SK-MEL-5 (cell line): ENCODE data around the gene TEKT5. TPM values are rescaled to one million over a fixed set of nuclear protein-coding genes. Genes with fewer than 3 reads are reported as not detected.
A peak's percentile ranks its signal among the peaks of the same experiment; 100 is the strongest.
"Not testable (repeated sequence)": the region's sequence is repeated elsewhere in the genome, so short reads cannot be mapped to it uniquely, and the experiment has no call there.

Experiments used
- DNase-seq: peaks from one replicate; pipeline ENCODE4 v3.0.0-alpha.2; 2016; ENCODE audit warnings: low read depth, low spot score
- in situ Hi-C: cut with HindIII; loops from 2 replicates; pipeline ENCODE4 v1.10.0; 2016; ENCODE audit warnings: low sequenced_read_pairs, high pct_unique_total_duplicates, low pct_unique_long_range_greater_than_20kb
- total RNA-seq: library from RNA; depleted of rRNA; stranded (reverse); fragments of >200 nt; shearing (Covaris generic); gene quantifications from 2 replicates; pipeline ENCODE4 v1.2.3, GENCODE V29; 2014

Gene TEKT5
- total RNA-seq, 1 experiment from 2014 or later = 1.4 TPM

- in situ Hi-C loops = no loop called here
- no peak for DNase-seq
Observed at GRCh38 chr16:10694306-10694705, 424 bp downstream of the TEKT5 start.

DNA sequence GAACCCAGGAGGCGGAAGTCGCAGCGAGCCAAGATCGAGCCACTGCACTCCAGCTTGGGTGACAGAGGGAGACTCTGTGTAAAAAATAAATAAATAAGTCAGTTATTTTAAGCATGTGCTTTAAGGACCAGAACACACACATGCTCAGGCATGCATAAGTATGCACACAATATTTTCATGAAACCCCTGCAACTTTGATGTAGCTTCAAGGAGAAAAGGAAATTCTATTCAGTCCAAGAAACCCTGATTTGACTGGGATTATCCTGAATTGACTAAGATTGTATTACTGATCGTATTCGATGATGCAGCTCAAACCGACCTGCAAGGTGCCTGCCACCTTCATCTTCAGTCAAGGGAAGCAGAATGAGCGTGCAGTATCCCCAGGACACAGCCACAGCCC, 841 bp downstream of the TEKT5 start:
- in situ Hi-C loops = no loop called here
- DNase-seq = no peak

GRCh38 chr16:10692470-10692869, 2.3 kb downstream of the TEKT5 start:
- in situ Hi-C loops = no loop called here

DNA sequence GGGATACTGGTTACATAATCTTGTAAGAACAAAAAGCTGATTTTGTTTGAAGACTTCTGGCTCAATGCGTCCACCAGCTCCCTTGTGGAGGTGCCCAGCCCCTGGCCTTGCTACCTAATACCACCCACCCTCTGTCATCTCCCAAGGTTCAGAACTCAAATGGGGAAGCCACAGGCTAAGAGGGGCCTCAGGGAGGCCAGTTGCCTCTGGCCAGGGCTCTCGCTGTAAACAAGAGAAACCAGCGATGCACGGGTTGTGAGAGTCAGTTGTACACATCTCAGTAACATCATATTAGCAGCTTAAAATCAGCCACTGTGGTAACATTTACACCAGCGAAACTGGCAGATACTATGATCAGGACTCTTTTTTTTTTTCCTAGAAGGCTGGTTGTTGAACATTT, 6.0 kb downstream of the TEKT5 start:
- in situ Hi-C loops = no loop called here
- DNase-seq = no peak

More at GRCh38 chr16:10692470-10692869, 2.3 kb downstream of the TEKT5 start:
- no peak for DNase-seq

- in situ Hi-C loops = no loop called here
- no peak for DNase-seq
Observed at GRCh38 chr16:10688291-10688690, 6.4 kb downstream of the TEKT5 start.

- in situ Hi-C loops = no loop called here
- DNase-seq = no peak
Observed at GRCh38 chr16:10685709-10686108, 9.0 kb downstream of the TEKT5 start.

- no peak for DNase-seq
- in situ Hi-C loops = no loop called here
Observed at GRCh38 chr16:10684511-10685151, 10.1 kb downstream of the TEKT5 start.

DNA sequence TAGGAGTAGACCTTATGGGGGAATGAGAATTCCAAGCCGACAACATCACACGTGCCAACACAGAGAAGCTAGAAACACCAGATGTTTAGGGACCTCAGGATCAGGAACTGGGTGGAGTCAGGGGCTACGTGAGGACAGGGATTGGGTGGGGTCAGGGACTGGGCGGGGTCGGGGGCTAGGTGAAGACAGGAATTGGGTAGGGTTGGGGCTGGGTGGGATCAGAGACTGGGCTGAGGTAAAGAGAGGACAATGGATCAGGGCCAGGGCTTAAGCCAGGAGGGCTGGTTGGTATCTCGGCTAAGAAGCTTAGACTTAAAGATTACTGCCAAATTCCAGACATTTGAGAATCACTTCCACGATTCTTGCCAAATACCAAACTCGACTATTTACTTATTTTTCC, 11.6 kb downstream of the TEKT5 start:
- no peak for DNase-seq
- in situ Hi-C loops = no loop called here

DNA sequence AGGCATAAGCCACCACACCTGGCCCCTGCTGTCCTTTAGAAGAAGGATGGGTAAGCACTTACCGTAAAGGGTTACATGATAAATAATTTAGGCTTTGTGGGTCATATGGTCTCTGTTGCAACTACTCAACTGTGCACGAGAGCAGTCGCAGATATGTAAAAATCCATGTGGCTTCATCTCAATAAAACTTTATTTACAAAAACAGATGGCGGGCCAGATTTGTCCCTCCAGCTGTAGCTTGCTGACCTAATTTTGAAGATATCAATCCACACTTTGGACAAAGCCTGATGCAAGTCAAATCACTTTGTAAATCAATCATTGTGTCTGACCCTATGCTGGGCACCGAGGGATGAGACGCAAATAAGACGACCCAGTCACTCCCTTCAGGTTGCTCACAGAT, 12.1 kb downstream of the TEKT5 start:
- in situ Hi-C loops = no loop called here
- DNase-seq = no peak

DNA sequence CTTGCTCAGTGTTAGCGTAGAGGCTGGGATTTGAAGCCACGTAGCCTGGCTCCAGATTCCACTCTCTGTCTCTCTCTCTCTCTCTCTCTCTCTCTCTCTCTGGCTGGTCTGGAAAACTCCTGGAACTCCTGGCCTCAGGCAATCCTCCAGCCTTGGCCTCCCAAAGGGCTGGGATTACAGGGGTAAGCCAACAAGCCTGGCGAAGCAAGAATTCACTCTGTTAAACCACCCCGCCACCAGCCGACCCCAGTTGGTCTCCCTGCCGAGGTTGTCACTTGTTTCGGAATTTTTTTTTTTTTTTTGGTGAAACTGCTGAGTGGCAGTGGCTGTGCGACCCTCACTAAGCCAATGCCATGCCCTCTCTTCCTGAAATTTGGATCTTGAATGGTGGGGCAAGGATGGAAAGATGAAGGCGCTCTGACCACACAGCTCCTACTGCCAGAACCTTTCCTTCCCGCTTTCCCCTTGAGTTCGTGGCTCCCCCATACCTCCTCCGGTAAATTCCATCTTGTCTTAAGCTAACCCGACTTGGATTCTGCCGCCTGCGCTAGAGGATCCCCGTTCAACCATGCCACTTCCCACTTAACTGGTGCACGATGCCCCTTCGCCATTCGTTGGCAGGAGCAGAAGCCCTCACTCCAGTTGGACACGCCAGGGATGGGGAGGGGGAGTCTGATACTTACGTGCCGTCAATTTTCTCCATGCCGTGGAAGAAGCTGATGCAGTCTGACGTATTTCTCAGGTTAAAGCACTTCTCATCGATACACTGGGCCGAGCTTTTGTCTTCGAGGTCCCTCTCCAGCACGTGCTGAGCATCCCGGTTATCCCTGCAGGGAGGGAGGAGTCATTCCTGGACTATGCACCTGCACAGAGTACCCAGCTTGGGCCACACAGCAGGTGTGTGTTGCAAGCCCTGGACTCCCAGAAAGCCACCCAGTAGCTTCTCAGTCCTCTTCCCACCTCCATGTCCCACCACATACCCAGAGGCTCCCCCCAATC, 13.1 kb downstream of the TEKT5 start:
- in situ Hi-C loops = no loop called here
- no peak for DNase-seq

- DNase-seq = no peak
- in situ Hi-C loops = no loop called here
Observed at GRCh38 chr16:10679921-10680320, 14.8 kb downstream of the TEKT5 start.

DNA sequence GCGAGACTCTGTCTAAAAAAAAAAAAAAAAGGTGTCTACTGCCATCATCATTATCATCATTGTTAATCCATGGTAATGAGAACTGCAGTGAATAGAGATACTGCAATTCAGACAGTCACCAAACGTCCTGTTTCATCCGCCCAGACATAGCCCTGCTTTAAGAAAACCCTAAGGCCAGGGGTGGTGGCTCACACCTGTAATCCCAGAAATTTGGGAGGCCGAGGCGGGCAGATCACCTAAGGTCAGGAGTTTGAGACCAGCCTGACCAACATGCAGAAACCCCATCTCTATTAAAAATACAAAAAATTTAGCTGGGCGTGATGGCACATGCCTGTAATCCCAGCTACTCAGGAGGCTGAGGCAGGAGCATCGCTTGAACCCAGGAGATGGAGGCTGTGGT, 15.3 kb downstream of the TEKT5 start:
- in situ Hi-C loops, DNase-seq: not testable (repeated sequence)

DNA sequence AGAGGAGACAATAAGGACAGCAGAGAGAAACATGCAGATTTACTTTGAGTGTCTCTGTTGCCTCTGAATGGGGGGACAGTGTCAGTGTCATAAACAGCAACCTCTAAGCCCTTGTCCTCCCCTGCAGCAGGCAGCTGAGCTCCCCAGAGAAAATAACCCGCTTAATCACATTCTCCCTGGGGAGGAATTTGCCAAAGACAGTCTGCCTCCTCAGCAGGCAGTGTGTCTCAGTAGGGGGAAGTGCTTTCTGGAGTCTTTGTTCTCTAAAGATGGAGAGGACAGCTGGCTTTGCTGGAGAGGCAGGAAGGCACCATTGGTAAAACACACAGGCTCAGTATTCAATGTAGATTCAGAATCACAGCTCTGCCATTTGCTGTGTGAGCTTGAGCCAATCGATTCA, 16.1 kb downstream of the TEKT5 start:
- DNase-seq = no peak
- in situ Hi-C loops = no loop called here

- no peak for DNase-seq
- in situ Hi-C loops = no loop called here
Observed at GRCh38 chr16:10676284-10676683, 18.4 kb downstream of the TEKT5 start.

- in situ Hi-C loops = no loop called here
- DNase-seq = no peak
Observed at GRCh38 chr16:10675861-10676260, 18.9 kb downstream of the TEKT5 start.

GRCh38 chr16:10675216-10675615, 19.5 kb downstream of the TEKT5 start:
- in situ Hi-C loops = no loop called here
- DNase-seq = no peak

DNA sequence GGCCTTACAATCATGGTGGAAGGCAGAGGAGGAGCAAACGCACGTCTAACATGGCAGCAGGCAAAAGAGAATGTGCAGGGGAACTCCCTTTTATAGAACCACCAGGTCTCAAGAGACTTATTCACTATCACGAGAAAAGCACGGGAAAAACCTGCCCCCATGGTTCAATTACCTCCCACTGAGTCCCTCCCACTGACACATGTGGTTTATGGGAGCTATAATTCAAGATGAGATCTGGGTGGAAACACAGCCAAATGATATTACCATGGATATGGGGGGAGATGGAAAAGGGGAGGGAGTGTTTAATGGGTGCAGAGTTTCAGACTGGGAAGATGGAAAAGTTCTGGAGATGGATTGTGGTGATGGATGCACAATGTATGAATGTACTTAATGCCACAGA, 23.0 kb downstream of the TEKT5 start:
- peak; percentile 21 for DNase-seq
- in situ Hi-C loops = no loop called here

- in situ Hi-C loops = no loop called here
- no peak for DNase-seq
Observed at GRCh38 chr16:10669791-10670190, 24.9 kb downstream of the TEKT5 start.
